Mesenchymal stem cell (in vitro differentiated cells and primary cell): ENCODE data around the gene BCDIN3D.

Experiments
- DNase-seq: peaks from one replicate; pipeline ENCODE4 v3.0.0-alpha.2; 2013
- H2AFZ ChIP-seq: one replicate; pipeline ENCODE4 v1.6.1; 2013; ENCODE audit warnings: low read depth, mild to moderate bottlenecking, control low read depth, inconsistent platforms, low read length, moderate library complexity
- H2AK5ac ChIP-seq: 2 replicates; pipeline ENCODE4 v1.6.1; 2013; ENCODE audit warnings: low read length, moderate library complexity, mild to moderate bottlenecking, inconsistent platforms; ENCODE audit not compliant: severe bottlenecking
- H2BK120ac ChIP-seq: one replicate; pipeline ENCODE4 v1.6.1; 2013; ENCODE audit warnings: low read depth, mild to moderate bottlenecking, inconsistent platforms, low read length, moderate library complexity
- H2BK12ac ChIP-seq, 2 experiments: one replicate each; pipeline ENCODE4 v1.6.1; 2013; ENCODE audit warnings: inconsistent platforms in 2 of 2, low read length in 2 of 2, mild to moderate bottlenecking in 2 of 2, moderate library complexity in 2 of 2, control low read depth in 1 of 2
- H2BK15ac ChIP-seq: one replicate; pipeline ENCODE4 v1.6.1; 2013; ENCODE audit warnings: mild to moderate bottlenecking, low read depth, inconsistent platforms; ENCODE audit not compliant: poor library complexity, severe bottlenecking
- H2BK5ac ChIP-seq: 2 replicates; pipeline ENCODE4 v1.6.1; 2013; ENCODE audit warnings: low read depth, mild to moderate bottlenecking, low read length, control low read depth, inconsistent platforms; ENCODE audit not compliant: poor library complexity, severe bottlenecking
- H3K14ac ChIP-seq, 2 experiments: one replicate each; pipeline ENCODE4 v1.6.1; 2013; ENCODE audit warnings: inconsistent platforms in 2 of 2, low read length in 2 of 2, control low read depth in 1 of 2, mild to moderate bottlenecking in 1 of 2, moderate library complexity in 1 of 2
- H3K18ac ChIP-seq, 2 experiments: one replicate each; pipeline ENCODE4 v1.6.1; 2013; ENCODE audit warnings: inconsistent platforms in 2 of 2, low read length in 2 of 2, control low read depth in 1 of 2, low read depth in 1 of 2, mild to moderate bottlenecking in 1 of 2
- H3K23ac ChIP-seq, 2 experiments: one replicate each; pipeline ENCODE4 v1.6.1; 2013; ENCODE audit warnings: inconsistent platforms in 2 of 2, low read length in 2 of 2, mild to moderate bottlenecking in 2 of 2, moderate library complexity in 2 of 2, control low read depth in 1 of 2
- H3K27ac ChIP-seq: 2 replicates; pipeline ENCODE4 v1.5.1; 2013; ENCODE audit warnings: mild to moderate bottlenecking, moderate library complexity, low read length, control low read depth, inconsistent platforms; ENCODE audit not compliant: poor library complexity, severe bottlenecking
- H3K27me3 ChIP-seq, 2 experiments: 2 replicates each; pipeline versions ENCODE4 v1.6.1 to v1.7.0; 2013; ENCODE audit warnings: low read length in 2 of 2, mild to moderate bottlenecking in 2 of 2, moderate library complexity in 2 of 2, control low read depth in 1 of 2, inconsistent platforms in 1 of 2; ENCODE audit not compliant: control insufficient read depth in 1 of 2, insufficient read depth in 1 of 2
- H3K36me3 ChIP-seq, 2 experiments: 2 replicates each; pipeline versions ENCODE4 v1.6.1 to v1.7.0; 2013; ENCODE audit warnings: low read length in 2 of 2, control low read depth in 1 of 2, inconsistent platforms in 1 of 2, low read depth in 1 of 2, mild to moderate bottlenecking in 1 of 2; ENCODE audit not compliant: insufficient read depth in 2 of 2, control insufficient read depth in 1 of 2
- H3K4ac ChIP-seq, 2 experiments: one replicate each; pipeline ENCODE4 v1.6.1; 2013; ENCODE audit warnings: inconsistent platforms in 2 of 2, low read length in 2 of 2, mild to moderate bottlenecking in 2 of 2, moderate library complexity in 2 of 2, control low read depth in 1 of 2, low read depth in 1 of 2
- H3K4me1 ChIP-seq: 2 replicates; pipeline ENCODE4 v1.6.1; 2013; ENCODE audit warnings: low read depth, low read length, control low read depth; ENCODE audit not compliant: control insufficient read depth, insufficient read depth
- H3K4me2 ChIP-seq: 2 replicates; pipeline ENCODE4 v1.6.1; 2013; ENCODE audit warnings: low read length, mild to moderate bottlenecking, inconsistent platforms; ENCODE audit not compliant: poor library complexity, severe bottlenecking
- H3K4me3 ChIP-seq, 2 experiments: 2 replicates each; pipeline versions ENCODE4 v1.5.1 to v1.7.0; 2013; ENCODE audit warnings: low read length in 2 of 2, mild to moderate bottlenecking in 2 of 2, control low read depth in 1 of 2, low read depth in 1 of 2; ENCODE audit not compliant: insufficient read depth in 1 of 2
- H3K79me1 ChIP-seq: replicated peaks from 2 replicates; pipeline ENCODE4 v1.6.1; 2013; ENCODE audit warnings: mild to moderate bottlenecking, control low read depth, low read length, inconsistent platforms; ENCODE audit not compliant: poor library complexity, severe bottlenecking
- H3K9ac ChIP-seq: 2 replicates; pipeline ENCODE4 v1.7.0; 2013; ENCODE audit warnings: mild to moderate bottlenecking, low read length, moderate library complexity
- H3K9me3 ChIP-seq: 2 replicates; pipeline ENCODE4 v1.7.0; 2013; ENCODE audit warnings: mild to moderate bottlenecking, low read length; ENCODE audit not compliant: control insufficient read depth
- H4K8ac ChIP-seq: one replicate; pipeline ENCODE4 v1.6.1; 2013; ENCODE audit warnings: inconsistent platforms, mild to moderate bottlenecking, low read length, moderate library complexity
- H4K91ac ChIP-seq: one replicate; pipeline ENCODE4 v1.6.1; 2013; ENCODE audit warnings: mild to moderate bottlenecking, low read length, inconsistent platforms
- WGBS: methylation state at CpG from one replicate; pipeline ENCODE4 v1.1.7; 2013; ENCODE audit warnings: mixed read lengths; 5-methylcytosine and 5-hydroxymethylcytosine counted together

The BCDIN3D gene

DNA sequence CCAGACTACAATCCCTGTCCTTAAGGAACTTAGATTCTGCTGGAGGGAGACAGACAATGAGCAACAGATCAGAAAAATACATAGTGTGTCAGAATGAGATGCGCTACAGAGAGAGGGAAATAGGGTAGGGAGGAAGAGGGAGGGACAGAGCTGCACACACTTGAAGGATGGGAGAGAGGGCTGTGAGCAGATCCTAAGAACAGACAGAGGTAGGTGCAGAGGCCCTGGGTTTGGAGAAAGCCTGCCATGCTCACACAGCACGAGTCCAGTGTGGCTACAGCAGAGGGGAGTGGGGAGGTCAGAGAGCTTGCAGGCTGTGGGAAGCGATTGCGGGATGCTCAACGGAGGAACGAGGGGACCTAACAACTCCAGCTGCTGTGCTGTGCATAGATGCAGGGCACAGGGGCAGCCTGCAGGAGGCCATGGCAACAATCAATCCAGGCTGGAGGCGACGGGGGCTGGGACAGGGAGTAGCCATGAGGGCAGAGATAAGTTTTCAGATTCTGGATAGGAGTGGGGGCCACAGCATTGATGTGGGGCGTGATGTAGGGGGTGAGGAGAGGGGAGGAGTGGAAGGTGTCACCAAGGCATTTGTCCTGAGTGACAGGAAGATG lies 40.1 kb upstream of the BCDIN3D start:
- H2AFZ ChIP-seq: no peak overlapping the region
- no peak overlapping the region for H2BK15ac ChIP-seq
- H3K4me2 ChIP-seq: no peak overlapping the region
- no peak overlapping the region for H2BK12ac ChIP-seq
- H3K27ac ChIP-seq: no peak overlapping the region
- no peaks in the 10 kb centered on the region for H3K79me1 ChIP-seq
- H3K14ac ChIP-seq: no peak overlapping the region
- DNase-seq: no peak
- peak overlapping the region; percentile 25 for H4K91ac ChIP-seq
- H2BK120ac ChIP-seq: no peak overlapping the region
- no peak overlapping the region for H3K4ac ChIP-seq
- H4K8ac ChIP-seq: peak overlapping the region; percentile 19
- WGBS: 68% methylated on average over 9 of the region's 9 CpGs
- H2AK5ac ChIP-seq: no peak overlapping the region
- peaks cover 4% of the 10 kb centered on the region for H3K4me1 ChIP-seq
- H2BK5ac ChIP-seq: no peak overlapping the region
- no peak overlapping the region for H3K9ac ChIP-seq
- H3K27me3 ChIP-seq: peaks cover 8 to 55% of the 10 kb centered on the region in 2 experiments
- H3K36me3 ChIP-seq: peaks cover 0 to 13% of the 10 kb centered on the region in 2 experiments
- H3K23ac ChIP-seq: no peak overlapping the region
- no peak overlapping the region for H3K18ac ChIP-seq
- H3K4me3 ChIP-seq: no peak overlapping the region
- no peaks in the 10 kb centered on the region for H3K9me3 ChIP-seq

DNA sequence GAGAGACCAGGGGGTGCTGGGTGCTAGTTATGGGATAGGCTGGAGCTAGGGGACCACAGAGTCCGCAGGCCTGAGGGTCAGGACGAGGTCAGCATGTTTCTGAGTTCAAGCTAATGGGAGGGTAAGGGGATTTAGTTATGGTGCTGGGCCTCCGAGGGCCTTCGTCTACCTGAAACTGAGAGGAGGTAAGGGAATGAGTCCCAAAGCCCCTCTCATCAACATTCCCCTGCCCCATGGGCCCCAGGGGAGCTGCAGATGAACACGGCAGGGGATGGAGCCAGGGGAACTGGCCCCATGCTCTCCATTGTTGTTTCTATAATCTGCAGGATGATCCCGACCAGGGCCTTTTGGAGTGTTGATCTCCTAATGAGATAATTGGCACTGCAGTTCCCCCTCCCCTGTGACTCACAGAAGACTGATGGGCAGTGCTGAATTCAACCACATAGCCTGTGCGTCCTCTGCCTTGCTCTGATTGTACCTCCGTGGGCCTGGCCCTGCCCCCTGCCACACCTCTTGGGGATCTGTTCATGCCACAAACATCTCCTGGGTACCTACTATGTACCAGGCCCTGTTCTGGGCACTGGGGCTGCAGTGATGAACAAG lies 39.4 kb upstream of the BCDIN3D start:
- DNase-seq: no peak
- no peak overlapping the region for H3K23ac ChIP-seq
- no peak overlapping the region for H2AK5ac ChIP-seq
- H4K8ac ChIP-seq: no peak overlapping the region
- H3K14ac ChIP-seq: peak overlapping the region in 1 of 2 experiments; percentile 1
- 50% methylated on average over 8 of the region's 8 CpGs for WGBS
- no peak overlapping the region for H3K4me2 ChIP-seq
- H3K18ac ChIP-seq: no peak overlapping the region
- no peak overlapping the region for H2BK120ac ChIP-seq
- no peaks in the 10 kb centered on the region for H3K9me3 ChIP-seq
- H3K4ac ChIP-seq: no peak overlapping the region
- H3K27me3 ChIP-seq: peaks cover 8 to 49% of the 10 kb centered on the region in 2 experiments
- no peak overlapping the region for H4K91ac ChIP-seq
- H2BK12ac ChIP-seq: no peak overlapping the region
- H3K9ac ChIP-seq: no peak overlapping the region
- no peak overlapping the region for H3K4me3 ChIP-seq
- H3K36me3 ChIP-seq: peaks cover 0 to 17% of the 10 kb centered on the region in 2 experiments
- H2AFZ ChIP-seq: no peak overlapping the region
- H3K79me1 ChIP-seq: no peaks in the 10 kb centered on the region
- no peak overlapping the region for H2BK5ac ChIP-seq
- peaks cover 2% of the 10 kb centered on the region for H3K4me1 ChIP-seq
- peak overlapping the region; percentile 64 for H2BK15ac ChIP-seq
- H3K27ac ChIP-seq: no peak overlapping the region

DNA sequence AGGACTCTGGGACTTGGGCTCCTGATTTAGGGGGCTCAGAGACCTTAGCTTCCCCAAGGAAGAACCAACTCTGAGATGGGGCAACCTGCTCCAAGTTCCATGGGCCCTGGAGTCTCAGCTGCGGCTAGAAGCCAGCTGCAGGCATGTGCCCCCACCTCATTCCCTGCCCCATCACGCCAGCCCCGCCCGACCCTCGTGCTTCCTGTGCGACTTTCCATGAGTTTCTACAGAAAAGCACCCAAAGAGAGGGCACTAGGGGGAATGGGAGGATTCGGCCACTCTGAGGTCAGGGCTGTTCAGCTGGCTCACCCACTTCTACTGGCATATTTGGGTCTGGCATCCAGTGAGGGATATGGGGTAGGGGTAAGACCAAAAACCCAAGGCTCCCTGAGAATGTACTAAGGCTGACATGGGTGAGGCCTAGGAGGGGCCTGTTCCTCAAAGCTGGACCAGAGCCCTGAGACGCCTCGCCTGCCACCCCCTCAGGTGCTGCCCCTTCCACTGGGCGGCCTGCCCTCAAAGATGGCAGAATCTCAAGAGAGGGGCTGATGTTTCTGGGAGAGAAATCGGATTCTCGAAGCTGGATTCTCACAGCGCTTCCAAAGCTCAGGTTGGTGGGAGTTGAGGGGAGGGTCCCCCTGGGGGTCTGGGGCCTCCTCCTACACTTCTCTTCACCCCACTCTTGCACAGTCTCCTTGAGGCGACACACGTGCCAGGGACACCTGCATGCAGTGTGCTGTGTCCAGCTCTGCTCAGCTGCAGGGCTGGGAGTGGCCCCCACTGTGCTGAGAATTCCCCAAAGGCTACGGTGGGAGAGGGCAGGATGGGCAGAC lies 38.7 kb upstream of the BCDIN3D start:
- no peak overlapping the region for H4K8ac ChIP-seq
- H2AFZ ChIP-seq: no peak overlapping the region
- H2BK15ac ChIP-seq: peak overlapping the region; percentile 64
- no peak overlapping the region for H3K4ac ChIP-seq
- H3K9ac ChIP-seq: no peak overlapping the region
- H3K9me3 ChIP-seq: no peaks in the 10 kb centered on the region
- peak overlapping the region; percentile 28 for H4K91ac ChIP-seq
- no peak overlapping the region for H3K14ac ChIP-seq
- no peak overlapping the region for H3K23ac ChIP-seq
- peaks cover 2% of the 10 kb centered on the region for H3K4me1 ChIP-seq
- no peak overlapping the region for H2BK5ac ChIP-seq
- H3K18ac ChIP-seq: no peak overlapping the region
- H3K4me3 ChIP-seq: no peak overlapping the region
- WGBS: 95% methylated on average over 15 of the region's 16 CpGs
- H3K27ac ChIP-seq: no peak overlapping the region
- no peaks in the 10 kb centered on the region for H3K79me1 ChIP-seq
- H3K4me2 ChIP-seq: no peak overlapping the region
- H3K27me3 ChIP-seq: peaks cover 8 to 43% of the 10 kb centered on the region in 2 experiments
- peaks cover 0 to 10% of the 10 kb centered on the region in 2 experiments for H3K36me3 ChIP-seq
- H2BK12ac ChIP-seq: no peak overlapping the region
- no peak for DNase-seq
- H2AK5ac ChIP-seq: no peak overlapping the region
- H2BK120ac ChIP-seq: peak overlapping the region; percentile 29
